Panc1 (cell line): ENCODE results near the gene MACROD2. TPM values are rescaled to one million over a fixed set of nuclear protein-coding genes. Genes with fewer than 3 reads are reported as not detected.

Source experiments
- ATAC-seq: fragments of 200-7000 bp; cut with Tn5 transposase; 2 replicates; pipeline ENCODE4 v1.9.1; 2020; ENCODE audit warnings: mild to moderate bottlenecking, moderate library complexity
- BruUV-seq: library from RNA; stranded (reverse); fragments of 400-500 nt; replicated peaks from 2 replicates; lab custom pipeline; 2021; lab: Mats Ljungman, UMichigan
- CTCF ChIA-PET: fragments of 300-600 bp; sonication (Branson Sonifier 250); formaldehyde crosslinking; loops from one replicate; lab custom pipeline; 2022; ENCODE audit warnings: antibody characterized with exemption; lab: Charles Lee
- POLR2A ChIA-PET: fragments of 300-600 bp; sonication (Branson Sonifier 250); formaldehyde crosslinking; loops from one replicate; lab custom pipeline; 2022; ENCODE audit warnings: antibody characterized with exemption; lab: Charles Lee
- DNase-seq: peaks from one replicate; pipeline ENCODE4 v3.0.0-alpha.2; 2010; ENCODE audit warnings: low read depth, low spot score
- H3K27ac ChIP-seq: 2 replicates; pipeline ENCODE4 v1.5.1; 2011; ENCODE audit warnings: mild to moderate bottlenecking, low read length, inconsistent platforms
- H3K27me3 ChIP-seq: fragments of 200-500 bp; sonication (Bioruptor generic); 2 replicates; pipeline ENCODE4 v1.6.0; 2014; ENCODE audit warnings: low read length, inconsistent platforms; ENCODE audit not compliant: control insufficient read depth, insufficient read depth
- H3K36me3 ChIP-seq: fragments of 200-500 bp; sonication (Bioruptor generic); 2 replicates; pipeline ENCODE4 v1.5.1; 2014; ENCODE audit warnings: inconsistent platforms, mild to moderate bottlenecking, low read length, moderate library complexity; ENCODE audit not compliant: control insufficient read depth, insufficient read depth
- H3K4me1 ChIP-seq: 2 replicates; pipeline ENCODE4 v1.5.1; 2011; ENCODE audit warnings: inconsistent platforms, mild to moderate bottlenecking, low read length, moderate library complexity; ENCODE audit not compliant: control insufficient read depth, insufficient read depth
- H3K4me3 ChIP-seq, 2 experiments: 2 replicates each; pipeline ENCODE4 v1.5.1; 2011 to 2012; ENCODE audit warnings: low read depth in 2 of 2, low read length in 2 of 2, mild to moderate bottlenecking in 2 of 2, inconsistent platforms in 1 of 2, moderate library complexity in 1 of 2
- H3K9me3 ChIP-seq: fragments of 200-500 bp; sonication (Bioruptor generic); 2 replicates; pipeline ENCODE4 v1.5.1; 2014; ENCODE audit warnings: low read depth, mild to moderate bottlenecking, inconsistent platforms, low read length, moderate library complexity; ENCODE audit not compliant: control insufficient read depth, insufficient read depth
- CTCF ChIP-seq: fragments of 450-650 bp; IDR thresholded peaks from 2 replicates; pipeline ENCODE4 v1.5.1; 2017; ENCODE audit warnings: mild to moderate bottlenecking
- POLR2AphosphoS5 ChIP-seq: IDR thresholded peaks from 2 replicates; pipeline ENCODE4 v1.6.1; 2012; ENCODE audit warnings: mild to moderate bottlenecking, low read depth, low read length, moderate library complexity
- REST ChIP-seq, 2 experiments: IDR thresholded peaks; 2 replicates each; pipeline ENCODE4 v1.6.1; 2011 to 2012; ENCODE audit warnings: low read depth in 2 of 2, control low read depth in 1 of 2, low read length in 1 of 2, mild to moderate bottlenecking in 1 of 2, moderate library complexity in 1 of 2; ENCODE audit not compliant: insufficient read depth in 1 of 2
- SIN3A ChIP-seq: IDR thresholded peaks from 2 replicates; pipeline ENCODE4 v1.6.1; 2012; ENCODE audit warnings: low read depth, mild to moderate bottlenecking, low read length, moderate library complexity, borderline replicate concordance; ENCODE audit not compliant: insufficient read depth
- TCF7L2 ChIP-seq: IDR thresholded peaks from 2 replicates; pipeline ENCODE4 v1.6.1; 2011; ENCODE audit warnings: mild to moderate bottlenecking, low read depth, low read length, inconsistent platforms
- in situ Hi-C: cut with HindIII; loops from 2 replicates; pipeline ENCODE4 v1.10.0; 2016; ENCODE audit warnings: low sequenced_read_pairs, low pct_unique_long_range_greater_than_20kb
- intact Hi-C: fragments of 100-400 bp; cut with micrococcal nuclease; formaldehyde crosslinking; loops from one replicate; pipeline ENCODE4 v1.10.0; 2022; ENCODE audit not compliant: unreplicated experiment
- total RNA-seq: library from RNA; stranded (reverse); gene quantifications from one replicate; pipeline ENCODE4 v1.2.1, GENCODE V29; 2021; ENCODE audit not compliant: unreplicated experiment

MACROD2 gene
- total RNA-seq, 1 experiment from 2014 or later = 1.2 TPM

DNA sequence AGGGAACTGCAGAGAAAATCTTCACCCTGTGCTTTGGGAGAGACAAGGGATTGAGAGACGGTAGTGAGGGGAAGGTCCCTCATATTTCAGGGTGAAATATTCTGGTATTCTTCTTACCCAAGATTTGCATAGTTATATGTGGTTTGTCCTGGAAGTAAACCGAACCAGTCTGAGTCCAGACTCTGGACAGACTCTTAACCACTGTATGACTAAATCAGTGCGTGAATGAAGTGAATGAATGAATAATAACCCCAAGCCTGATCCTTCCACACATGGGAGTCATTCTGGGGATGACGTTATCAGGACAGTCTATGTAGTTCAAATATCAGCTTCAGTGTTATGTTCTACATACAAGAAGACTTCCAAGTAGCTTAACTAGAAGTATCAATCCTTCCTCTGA is 1887.2 kb downstream of the MACROD2 start:
- no peaks in the 10 kb centered on the region for H3K4me1 ChIP-seq
- ChIA-PET POLR2A (no interaction called here), CTCF (no interaction called here)
- in situ Hi-C loops = no loop called here
- ATAC-seq = no peak
- H3K27me3 ChIP-seq = no peaks in the 10 kb centered on the region
- no peak overlapping the region for H3K27ac ChIP-seq
- H3K4me3 ChIP-seq = no peak overlapping the region
- intact Hi-C loops = no loop called here
- H3K9me3 ChIP-seq = no peaks in the 10 kb centered on the region
- no TSS peak for BruUV-seq
- TF ChIP-seq POLR2AphosphoS5 (no peak), TCF7L2 (no peak), SIN3A (no peak), CTCF (no peak), REST (IDR thresholded peaks at IDR 0.05; ENCODE audit: insufficient read depth in 1 of 2, low read depth in 2 of 2, low read length in 1 of 2) (no peak)
- H3K36me3 ChIP-seq = no peaks in the 10 kb centered on the region
- no peak for DNase-seq

DNA sequence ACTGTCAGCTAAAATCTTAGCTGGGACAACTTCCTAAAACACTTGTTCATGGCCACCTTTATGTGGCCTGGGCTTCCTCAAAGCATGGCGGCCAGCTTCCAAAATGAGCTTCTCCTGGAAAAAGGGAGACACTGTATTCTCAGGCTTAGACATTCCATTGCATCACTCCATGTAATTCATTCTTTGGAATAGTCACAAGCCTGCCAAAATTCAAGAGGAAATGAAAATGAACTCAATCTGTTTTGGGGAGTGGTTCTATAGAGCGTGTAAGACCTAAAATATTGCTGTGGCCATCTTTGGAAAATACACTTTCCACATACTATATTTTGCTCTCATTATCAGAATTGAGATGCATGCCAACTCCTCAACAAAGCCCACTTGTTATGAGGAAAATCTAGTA is 1890.9 kb downstream of the MACROD2 start:
- Histone ChIP-seq H3K4me1 (no peaks in the 10 kb centered on the region), H3K9me3 (no peaks in the 10 kb centered on the region), H3K36me3 (no peaks in the 10 kb centered on the region), H3K27ac (no peak overlapping the region), H3K27me3 (no peaks in the 10 kb centered on the region), H3K4me3 (no peak overlapping the region)
- no peak for TF ChIP-seq POLR2AphosphoS5
- TF ChIP-seq REST (IDR thresholded peaks at IDR 0.05; ENCODE audit: insufficient read depth in 1 of 2, low read depth in 2 of 2, low read length in 1 of 2) = no peak
- TF ChIP-seq TCF7L2 = no peak
- no peak for TF ChIP-seq CTCF
- TF ChIP-seq SIN3A = no peak
- POLR2A ChIA-PET = no interaction called here
- intact Hi-C loops (no loop called here), in situ Hi-C loops (no loop called here)
- no TSS peak for BruUV-seq
- DNase-seq (no peak), ATAC-seq (no peak)
- CTCF ChIA-PET = no interaction called here
